VCaP (cell line): ENCODE data around the gene ARHGAP42.
"Not testable (repeated sequence)": the region's sequence is repeated elsewhere in the genome, so short reads cannot be mapped to it uniquely, and the experiment has no call there.

ENCODE experiments used
- H3K27ac ChIP-seq: fragments of 450-650 bp; 2 replicates; pipeline ENCODE4 v1.5.1; 2017
- CTCF ChIP-seq: fragments of 450-650 bp; conservative IDR thresholded peaks from 2 replicates; pipeline ENCODE4 v1.5.1; 2017; ENCODE audit warnings: mild to moderate bottlenecking, moderate library complexity

Gene ARHGAP42

GRCh38 chr11:100735949-100736675, 49.0 kb downstream of the ARHGAP42 start:
- no peak for TF ChIP-seq CTCF
- H3K27ac ChIP-seq, result no peak overlapping the region

DNA sequence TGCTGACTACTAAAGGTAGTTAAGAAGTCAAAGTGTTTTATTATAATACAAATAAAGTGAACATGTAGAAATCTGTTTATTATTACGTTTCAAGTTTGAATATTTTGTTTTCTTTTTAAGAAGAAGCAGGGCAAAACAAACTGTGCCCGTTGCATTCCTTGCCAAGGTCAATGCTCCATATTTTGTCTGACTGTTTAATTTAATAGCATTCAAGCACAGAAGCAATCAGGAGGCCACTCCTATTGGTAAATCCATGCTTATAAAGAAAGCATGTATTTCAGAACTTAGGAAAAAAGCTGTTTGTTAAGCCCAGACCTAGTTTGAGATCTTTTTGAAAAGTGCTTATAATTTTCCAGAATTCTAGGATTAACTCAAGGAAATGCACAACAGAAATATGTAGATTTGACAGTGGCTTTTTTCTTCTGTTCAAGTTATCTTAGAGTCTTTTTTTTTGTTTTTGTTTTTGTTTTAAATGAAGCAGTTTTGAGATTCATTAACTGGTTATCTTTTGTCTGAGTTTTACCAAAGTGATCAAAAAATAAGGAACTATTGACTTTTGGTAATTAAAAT, 51.7 kb downstream of the ARHGAP42 start:
- no peak for TF ChIP-seq CTCF
- H3K27ac ChIP-seq, result no peak overlapping the region

- H3K27ac ChIP-seq, result no peak overlapping the region
- TF ChIP-seq CTCF, result no peak
Measured at GRCh38 chr11:100739666-100740065, 52.6 kb downstream of the ARHGAP42 start.

- no peak for TF ChIP-seq CTCF
- no peak overlapping the region for H3K27ac ChIP-seq
Measured at GRCh38 chr11:100740440-100740839, 53.4 kb downstream of the ARHGAP42 start.

- no peak overlapping the region for H3K27ac ChIP-seq
- TF ChIP-seq CTCF, result no peak
Measured at GRCh38 chr11:100741866-100742625, 55.0 kb downstream of the ARHGAP42 start.

DNA sequence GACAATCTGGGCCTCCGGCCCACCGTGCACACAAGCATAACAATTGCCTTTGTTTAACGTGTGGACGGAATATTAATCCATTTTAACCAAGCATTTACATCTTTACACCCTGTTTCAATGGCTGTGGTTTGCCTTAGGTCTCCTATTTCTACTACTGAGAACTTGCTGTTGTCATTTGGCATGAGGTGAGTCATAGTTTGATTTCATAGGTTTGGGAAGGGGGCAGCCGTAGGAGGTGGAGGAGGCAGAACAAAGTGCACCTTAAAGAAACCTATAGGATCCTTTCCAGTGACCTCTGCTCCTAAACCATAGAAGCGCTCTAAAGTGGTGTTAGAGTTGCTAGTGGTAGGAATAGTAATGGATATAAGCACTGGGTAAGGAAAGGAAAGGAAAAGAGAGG, 59.4 kb downstream of the ARHGAP42 start:
- H3K27ac ChIP-seq, result no peak overlapping the region
- no peak for TF ChIP-seq CTCF

GRCh38 chr11:100748153-100748552, 61.1 kb downstream of the ARHGAP42 start:
- H3K27ac ChIP-seq, result no peak overlapping the region
- TF ChIP-seq CTCF, result no peak

DNA sequence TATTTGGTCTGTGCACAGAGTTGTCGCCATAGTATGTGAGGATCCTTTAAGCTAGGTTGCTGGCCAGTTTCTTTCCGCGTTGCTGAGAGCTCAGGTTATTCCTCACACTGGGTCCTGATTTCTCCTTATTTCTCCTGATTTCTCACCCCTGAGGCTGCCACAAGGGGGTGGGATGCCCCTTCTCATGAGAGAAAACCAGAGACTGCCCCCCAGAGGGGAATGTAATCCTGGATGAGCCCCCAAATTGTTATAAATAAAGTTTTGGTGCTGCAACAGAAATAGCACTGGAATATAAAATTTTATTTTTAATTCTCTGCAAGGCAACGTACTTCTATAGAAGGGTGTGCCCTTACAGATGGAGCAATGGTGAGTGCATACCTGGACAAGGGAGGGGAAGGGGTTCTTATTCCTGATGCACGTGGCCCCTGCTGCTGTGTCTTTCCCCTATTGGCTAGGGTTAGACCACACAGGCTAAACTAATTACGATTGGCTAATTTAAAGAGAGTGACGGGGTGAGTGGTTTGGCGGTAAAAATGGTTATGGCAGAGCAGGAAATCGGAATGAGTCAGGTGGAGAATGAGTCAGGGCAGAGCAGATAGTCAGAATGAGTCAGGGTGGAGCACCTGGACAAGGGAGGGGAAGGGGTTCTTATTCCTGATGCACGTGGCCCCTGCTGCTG, 62.9 kb downstream of the ARHGAP42 start:
- not testable (repeated sequence) for H3K27ac ChIP-seq

DNA sequence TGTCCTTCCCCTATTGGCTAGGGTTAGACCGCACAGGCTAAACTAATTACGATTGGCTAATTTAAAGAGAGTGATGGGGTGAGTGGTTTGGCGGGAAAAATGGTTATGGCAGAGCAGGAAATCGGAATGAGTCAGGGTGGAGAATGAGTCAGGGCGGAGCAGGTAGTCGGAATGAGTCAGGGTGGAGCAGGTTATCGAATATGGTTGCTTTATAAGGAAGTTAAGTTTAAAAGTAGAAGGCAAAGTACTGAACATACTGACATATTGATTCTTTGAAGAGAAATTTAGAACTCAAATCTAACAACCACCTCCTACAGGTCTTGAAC, 63.4 kb downstream of the ARHGAP42 start:
- not testable (repeated sequence) for H3K27ac ChIP-seq
